ENCODE data around the gene ITM2B.

DNA sequence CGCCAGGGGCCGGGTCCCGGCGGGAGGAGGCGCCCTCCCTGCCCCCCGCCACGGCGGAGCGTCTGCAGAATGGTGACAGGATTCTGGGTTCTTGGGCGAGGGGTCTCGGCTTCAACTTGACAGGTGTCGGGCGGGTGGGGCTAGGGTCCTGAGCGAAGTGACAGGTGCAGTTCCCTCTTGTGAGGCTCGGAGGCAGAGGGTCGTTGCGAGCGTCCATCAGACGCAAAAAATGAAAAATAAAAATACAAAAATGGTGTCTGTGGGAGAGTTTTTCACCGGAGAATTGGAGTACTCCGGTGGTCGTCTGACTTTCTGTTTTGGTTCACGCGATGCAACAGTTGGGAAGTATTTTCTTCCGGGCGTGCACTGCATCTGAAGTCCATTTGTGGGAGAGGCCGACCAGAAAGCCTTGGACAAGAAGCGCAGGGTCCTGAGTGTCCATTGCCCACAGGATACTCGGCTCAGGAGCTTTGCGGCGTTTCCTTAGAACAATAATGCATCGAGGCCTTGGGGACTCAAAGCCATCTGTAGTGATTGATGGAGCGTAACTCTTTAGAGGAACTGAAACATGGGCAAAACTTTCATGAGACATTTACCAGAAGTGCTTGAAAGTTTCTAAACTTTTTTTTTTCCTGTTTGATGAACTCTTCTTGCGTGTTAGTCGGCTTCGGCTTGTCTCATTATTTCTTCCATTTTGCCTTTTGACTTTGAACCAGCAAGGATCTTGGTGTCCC lies 71.3 kb downstream of the ITM2B start:
- TF ChIP-seq POLR2A (IDR thresholded peaks at IDR 0.05; ENCODE audit: low read length), result no peak
- TF ChIP-seq GATA1 (IDR thresholded peaks at IDR 0.05; ENCODE audit: low read depth, low read length), result no peak

All from erythroblast (primary cell).